CD4-positive, alpha-beta T cell treated with Interleukin-4 for 4 hours (primary cell): ENCODE measurements around the gene RUNDC1.
"Not testable (repeated sequence)": the region's sequence is repeated elsewhere in the genome, so short reads cannot be mapped to it uniquely, and the experiment has no call there.

ENCODE experiments used
- DNase-seq: peaks from one replicate; pipeline ENCODE4 v3.0.0-alpha.2; 2020

Gene RUNDC1

DNA sequence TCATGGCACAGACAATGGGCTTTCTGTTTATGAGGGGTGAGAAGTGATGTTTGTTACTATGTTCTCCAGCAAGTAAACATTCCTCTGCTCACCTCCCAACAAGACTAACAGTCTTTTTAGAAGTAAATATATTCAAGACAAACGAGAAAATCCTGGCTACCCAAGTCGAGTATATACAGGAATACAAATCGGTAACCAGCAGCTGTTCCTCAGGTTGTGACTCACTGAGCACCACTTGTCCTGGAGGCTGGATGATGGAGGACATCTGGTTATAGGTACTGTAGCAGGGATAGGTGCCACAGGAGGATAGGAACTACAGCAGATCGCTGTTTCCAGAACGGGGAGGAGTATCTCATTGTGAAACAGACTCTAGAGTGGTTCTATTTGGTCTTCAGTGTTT lies 12.5 kb downstream of the RUNDC1 start:
- no peak for DNase-seq

DNA sequence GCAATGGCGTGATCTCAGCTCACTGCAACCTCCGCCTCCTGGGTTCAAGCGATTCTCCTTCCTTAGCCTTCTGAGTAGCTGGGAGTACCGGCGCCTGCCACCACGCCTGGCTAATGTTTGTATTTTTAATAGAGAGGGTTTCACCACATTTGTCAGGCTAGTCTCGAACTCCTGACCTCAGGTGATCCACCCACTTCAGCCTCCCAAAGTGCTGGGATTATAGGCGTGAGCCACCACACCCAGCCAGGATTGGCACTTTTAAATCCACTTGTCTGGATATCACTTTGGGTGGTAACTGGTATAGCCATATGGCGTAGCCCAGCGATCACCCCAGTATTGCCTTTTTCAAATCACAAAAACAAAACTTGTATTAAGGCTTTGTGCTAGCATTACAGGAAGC lies 13.5 kb downstream of the RUNDC1 start:
- not testable (repeated sequence) for DNase-seq

DNA sequence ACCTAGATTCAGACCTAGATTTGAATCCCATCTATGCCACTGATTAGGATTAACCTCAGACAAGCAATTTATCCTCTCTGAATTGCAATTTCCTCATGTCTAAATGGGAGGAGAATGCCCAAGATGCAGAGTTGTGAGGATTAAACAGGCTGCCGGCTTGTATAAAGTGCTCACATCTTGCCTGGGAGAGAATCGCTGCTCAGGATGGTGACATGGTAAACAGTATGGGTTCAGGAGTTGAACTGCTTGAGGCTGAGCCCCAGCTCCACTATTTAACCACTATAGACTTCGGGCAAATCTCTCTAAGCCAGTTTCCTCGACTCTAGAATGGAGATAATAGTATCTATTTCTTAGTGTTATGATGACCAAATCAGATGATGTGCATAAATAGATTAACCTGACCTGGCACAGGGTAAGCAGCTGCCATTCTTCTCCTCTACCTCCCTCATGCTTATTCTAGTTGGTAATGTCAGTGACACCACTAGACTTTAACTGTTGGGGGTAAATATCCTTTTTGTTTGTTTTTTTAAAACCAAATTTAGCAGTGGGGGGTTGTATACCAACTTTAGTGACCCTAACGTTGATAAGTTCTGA lies 17.1 kb downstream of the RUNDC1 start:
- DNase-seq = no peak

DNA sequence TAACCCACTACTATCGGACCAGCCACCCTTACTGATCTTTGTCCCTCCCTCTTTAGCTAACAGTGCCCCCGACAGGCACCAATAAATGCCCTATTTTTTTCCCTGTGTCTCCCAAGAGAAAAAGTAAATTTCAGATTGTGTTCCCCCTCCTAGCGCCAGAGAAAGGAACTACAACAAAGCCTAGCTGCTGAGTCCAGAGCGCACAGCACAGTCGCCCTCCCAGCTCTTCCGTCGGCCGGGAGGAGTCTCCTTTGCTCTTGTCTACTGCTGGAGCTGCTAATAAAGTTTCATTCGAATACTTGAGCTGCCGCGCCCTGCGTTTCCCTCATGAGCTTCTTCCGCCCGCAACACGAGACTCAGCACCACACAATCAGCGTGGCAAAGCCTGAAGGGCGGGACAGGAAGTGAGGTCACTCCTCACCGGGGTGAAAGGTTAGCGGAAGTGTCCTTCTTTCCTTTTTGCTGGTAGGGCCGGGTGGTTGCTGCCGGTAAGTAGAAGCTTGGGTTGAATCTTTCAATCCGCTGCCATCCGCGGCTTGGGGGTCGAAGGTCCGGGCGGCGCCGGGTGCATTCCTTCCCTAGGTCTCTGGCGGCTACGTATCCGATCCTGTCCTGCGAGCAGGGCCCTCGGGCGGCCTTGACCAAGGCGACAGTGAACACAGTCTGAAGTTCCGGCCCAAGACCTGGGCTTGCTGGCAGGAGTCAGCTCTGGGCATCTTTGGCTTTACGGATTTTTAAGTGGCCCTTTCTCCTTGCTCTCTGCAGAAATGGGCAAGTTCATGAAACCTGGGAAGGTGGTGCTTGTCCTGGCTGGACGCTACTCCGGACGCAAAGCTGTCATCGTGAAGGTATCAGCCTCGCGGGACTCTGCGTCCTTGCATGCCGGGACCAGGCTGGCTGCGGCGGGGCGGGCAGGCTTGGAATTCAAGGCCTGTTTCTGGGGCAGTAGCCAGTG lies 17.9 kb downstream of the RUNDC1 start, which contains the start of gene RPL27:
TSS of gene RPL27 (plus strand) at position 436 of the 955 bp plus-strand sequence. CDS start at position 768, 332 bp downstream.
- peak; percentile 99 for DNase-seq

DNA sequence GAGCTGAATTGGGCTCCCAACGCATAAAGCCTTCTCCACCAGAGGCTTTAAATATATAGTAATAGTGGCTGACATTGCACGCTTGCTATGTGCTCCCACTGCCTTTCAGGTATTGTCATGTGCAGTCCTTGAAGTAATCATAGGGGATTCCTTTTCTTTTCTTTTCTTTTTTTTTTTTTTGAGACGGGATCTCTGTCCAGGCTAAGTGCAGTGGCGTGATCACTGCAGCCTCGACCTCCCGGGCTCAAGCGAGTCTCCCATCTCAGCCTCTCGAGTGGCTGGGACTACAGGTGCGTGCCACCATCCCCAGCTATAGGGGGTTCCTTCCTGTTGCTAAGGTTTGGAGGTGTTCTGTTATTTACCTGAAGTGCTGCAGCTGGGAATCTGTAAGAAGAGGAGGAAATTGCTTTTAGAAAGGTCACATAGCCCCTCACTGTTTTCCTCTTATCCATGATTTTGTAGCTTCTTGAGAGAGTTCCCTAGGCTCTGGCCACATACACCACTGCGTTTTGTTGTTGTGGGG lies 18.7 kb downstream of the RUNDC1 start:
- DNase-seq = no peak

DNA sequence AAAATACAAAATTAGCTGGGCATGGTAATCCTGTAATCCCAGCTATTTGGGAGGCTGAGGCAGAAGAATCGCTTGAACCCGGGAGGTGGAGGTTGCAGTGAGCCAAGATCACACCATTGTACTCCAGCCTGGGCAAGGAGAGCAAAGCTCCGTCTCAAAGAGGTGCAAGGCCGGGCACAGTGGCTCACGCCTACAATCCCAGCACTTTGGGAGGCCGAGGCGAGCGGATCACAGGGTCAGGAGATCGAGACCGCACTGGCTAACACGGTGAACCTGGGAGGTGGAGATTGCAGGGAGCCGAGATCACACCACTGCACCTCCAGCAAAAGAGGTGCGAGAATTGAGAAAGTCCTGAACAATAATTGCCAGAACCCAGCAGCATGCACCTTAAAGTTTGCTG lies 20.5 kb downstream of the RUNDC1 start:
- not testable (repeated sequence) for DNase-seq

DNA sequence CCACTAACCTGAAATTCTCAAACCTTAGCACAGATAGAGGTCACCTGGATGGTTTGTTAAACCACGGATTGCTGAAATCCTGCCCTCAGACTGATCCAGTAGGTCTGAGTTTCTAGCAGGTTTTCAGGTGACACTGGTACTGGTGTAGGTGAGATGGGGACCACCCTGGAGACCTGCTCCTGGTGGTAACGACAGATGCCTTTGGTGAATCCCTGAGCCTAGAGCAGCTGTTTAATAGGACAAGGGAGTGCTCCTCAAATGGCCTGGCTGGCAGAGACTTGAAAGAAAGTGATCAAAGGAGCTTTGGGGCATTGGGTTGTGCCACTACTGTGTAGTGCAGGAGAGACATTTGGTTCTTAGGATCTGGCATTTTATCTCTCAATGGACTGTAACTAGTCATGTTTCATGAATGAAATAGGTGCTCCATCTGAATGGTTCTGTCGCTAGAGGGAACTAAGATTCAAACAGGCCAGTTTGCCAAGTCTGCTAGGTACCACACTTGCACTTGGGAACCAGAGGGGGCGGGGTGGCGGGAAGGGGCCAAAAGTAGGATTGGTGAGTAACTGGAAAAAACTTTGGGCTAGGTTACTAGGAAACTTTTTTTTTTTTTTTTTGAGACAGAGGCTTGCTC lies 23.3 kb downstream of the RUNDC1 start:
- no peak for DNase-seq

DNA sequence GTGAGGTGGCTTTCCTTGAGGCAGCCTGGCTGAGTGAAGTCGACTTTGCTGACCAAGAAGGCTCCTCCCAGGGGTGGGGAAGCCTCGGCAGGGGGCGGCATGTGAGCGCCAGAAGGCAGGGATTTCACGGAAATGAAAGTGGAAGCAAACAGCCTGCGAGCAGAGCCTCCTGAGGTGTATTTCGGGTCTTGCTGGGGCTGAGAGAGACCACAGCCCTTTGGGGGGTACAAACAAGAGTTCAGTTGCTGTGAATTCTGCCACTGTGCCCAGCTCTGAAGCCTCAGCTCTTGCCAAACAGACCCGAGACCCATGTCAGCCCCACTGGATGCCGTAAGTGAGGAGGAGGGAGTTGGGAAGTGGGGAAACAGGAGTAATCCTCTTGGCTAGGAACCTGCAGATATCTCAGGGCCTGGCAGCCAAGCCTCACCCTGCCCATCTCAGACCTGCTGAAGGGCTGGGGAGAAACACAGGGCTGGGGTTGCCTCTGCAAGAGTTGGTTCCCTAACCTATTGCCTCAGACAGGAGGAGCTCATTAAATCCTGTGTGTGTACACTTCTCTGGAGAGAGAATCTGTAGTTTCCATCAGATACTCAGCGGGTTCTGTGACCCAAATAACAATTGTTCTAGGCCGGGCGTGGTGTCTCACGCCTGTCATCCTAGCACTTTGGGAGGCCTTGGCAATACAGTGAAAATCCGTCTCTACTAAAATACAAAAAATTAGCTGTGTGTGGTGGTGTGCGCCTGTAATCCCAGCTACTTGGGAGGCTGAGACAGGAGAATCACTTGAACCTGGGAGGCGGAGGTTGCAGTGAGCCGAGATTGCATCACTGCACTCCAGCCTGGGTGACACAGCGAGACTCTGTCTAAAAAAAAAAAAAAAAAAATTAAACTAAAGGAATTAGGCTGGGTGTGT lies 26.5 kb downstream of the RUNDC1 start, which contains the start of gene IFI35:
TSS of gene IFI35 (plus strand) at position 146 of the 913 bp plus-strand sequence. CDS start at position 310, 164 bp downstream.
- peak; percentile 88 for DNase-seq

DNA sequence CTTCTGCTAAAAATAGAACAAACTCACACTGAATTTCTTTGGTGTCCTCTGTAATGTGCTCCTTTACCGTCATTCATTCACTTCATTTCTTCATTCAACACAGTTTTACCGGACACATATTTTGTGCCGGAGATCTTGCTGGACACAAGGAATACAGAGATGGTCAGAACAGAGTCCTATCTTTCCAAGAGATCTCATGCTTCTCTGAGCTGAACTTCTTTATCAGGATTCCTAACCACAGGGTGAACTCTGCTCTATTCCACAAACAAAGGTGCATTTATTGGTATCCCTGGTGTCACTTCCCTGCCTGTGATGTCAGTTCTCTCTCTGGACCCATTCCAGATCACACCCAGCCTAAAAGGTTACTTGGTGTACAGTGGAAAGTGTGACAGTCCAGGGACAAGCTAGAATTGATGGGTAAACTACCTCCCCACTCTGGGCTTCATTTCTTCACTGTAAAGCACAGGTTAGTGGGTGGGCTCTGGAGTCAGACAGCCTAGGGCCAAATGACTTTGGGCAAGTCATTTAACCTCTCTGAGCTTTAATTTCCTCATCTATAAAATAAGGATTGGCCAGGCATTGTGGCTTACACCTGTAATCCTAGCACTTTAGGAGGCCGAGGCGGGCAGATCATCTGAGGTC lies 30.4 kb downstream of the RUNDC1 start:
- DNase-seq = no peak

DNA sequence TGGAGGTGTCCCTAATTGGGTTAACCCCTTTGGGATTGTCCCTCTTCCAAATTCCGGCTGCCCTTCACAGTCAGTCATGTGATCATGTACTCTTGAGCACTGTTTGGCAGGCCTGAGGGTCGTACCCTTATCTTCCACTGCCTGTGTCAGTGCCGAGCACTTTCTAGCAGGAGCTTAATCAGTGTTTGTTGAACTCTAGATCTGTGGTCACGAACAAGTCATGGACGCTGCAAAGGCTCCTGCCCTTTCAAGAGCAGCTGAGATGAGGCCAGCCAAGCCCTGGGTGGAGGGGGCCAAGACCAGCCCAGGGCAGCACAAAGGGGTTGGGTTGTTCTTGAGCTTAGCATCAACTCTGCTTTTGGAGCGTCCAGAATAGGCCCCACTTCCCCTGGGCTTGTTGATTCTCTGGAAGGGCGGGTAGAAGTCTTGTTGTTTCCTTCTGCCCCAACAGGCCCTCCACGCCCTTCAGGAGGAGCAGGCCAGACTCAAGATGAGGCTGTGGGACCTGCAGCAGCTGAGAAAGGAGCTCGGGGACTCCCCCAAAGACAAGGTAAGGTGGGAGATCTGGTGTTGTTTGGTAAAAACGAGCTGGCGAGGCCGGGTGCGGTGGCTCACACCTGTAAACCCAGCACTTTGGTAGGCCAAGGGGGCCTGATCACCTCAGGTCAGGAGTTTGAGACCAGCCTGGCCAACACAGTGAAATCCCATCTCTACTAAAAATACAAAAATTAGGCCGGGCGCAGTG lies 31.5 kb downstream of the RUNDC1 start:
- no peak for DNase-seq

DNA sequence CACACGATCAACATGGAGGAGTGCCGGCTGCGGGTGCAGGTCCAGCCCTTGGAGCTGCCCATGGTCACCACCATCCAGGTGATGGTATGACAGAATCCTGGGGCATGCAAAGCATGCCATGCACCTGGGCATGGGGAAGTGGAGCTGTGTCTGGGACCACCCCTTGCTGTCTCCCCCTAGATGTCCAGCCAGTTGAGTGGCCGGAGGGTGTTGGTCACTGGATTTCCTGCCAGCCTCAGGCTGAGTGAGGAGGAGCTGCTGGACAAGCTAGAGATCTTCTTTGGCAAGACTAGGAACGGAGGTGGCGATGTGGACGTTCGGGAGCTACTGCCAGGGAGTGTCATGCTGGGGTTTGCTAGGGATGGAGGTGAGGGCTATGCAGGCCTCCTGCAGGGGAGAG lies 32.9 kb downstream of the RUNDC1 start:
- no peak for DNase-seq

DNA sequence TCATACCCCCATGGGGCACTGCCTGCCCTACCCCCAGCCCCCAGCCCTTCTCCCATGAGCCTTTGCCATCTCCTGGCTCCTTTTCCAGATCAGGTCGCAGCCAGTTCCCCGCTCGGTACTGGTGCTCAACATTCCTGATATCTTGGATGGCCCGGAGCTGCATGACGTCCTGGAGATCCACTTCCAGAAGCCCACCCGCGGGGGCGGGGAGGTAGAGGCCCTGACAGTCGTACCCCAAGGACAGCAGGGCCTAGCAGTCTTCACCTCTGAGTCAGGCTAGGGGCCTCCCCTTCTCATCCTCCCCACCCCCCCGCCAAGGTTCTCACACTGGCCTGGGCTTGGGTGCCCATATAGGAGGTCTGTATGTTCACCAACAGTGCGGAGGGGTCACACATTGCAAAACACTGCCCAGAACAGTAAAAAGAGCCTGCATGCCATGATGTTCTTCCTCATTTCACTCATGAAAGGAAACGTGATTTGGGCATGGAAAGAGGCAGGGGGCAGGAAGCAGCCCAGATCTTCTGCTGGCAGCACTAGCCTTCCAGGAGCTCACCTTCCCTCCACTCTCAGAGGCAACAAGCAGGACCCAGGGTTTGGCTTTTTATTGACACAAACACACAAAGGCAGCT lies 33.8 kb downstream of the RUNDC1 start:
- DNase-seq = no peak

DNA sequence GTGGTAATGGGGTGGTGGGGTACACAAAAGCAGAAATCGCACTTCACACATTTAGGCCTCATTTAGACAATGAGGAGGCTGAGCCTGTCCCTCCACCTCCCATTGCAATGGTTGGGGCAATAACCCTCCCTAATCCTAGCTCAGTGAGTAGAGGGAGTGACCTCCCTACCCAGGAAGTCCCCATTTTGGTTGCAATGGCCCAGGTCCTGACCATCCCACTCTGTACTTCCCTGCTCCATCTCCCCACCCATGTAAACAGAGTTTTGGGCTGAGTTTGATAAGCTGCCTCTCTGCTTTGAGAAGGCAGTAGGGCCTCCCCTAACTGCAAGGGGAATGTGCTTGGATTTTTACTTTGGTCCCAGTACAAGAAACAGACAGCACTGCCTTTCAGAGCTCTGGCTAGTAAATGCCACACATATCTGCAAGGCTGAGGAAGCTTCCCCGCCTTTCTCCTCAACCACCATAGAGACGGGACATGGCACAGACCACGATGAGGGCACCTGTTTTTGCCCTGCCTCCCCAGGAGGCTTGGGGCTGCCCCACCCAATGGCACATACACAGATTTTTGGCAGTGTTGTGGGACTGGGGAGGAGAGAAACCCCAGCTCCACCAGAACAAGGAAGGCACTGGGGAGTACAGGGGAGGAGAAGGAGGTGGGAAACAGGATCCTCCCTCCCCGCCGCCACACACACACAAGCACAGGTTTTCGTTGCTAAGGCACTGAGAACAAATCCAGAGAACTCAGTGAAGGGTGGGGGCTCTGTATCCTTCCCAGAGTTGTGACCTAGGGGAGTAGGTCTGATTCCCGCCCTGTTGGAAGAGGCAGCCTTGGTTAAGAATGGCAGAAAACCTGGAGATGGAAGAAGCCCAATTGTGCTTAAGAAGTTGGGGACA lies 34.5 kb downstream of the RUNDC1 start:
- DNase-seq = no peak

DNA sequence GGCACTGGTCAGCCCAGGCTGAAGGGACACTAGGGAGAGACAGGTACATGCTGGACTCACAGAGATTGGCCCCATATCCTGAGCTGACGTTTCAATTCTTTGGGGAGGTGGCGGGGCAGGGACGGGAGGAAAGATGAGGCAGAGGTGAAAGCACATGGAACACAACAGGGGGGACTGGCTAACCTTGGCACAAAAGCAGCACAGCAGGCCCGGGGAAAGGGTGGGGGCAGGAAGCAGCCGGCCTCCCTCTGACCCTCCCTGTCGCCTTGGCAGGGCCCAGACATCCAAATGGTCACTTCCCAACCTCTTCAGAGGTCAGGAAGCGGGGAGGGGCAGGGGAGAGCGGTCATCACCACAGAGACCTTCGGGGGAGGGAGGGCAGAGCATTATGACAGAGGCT lies 35.2 kb downstream of the RUNDC1 start:
- DNase-seq = no peak

DNA sequence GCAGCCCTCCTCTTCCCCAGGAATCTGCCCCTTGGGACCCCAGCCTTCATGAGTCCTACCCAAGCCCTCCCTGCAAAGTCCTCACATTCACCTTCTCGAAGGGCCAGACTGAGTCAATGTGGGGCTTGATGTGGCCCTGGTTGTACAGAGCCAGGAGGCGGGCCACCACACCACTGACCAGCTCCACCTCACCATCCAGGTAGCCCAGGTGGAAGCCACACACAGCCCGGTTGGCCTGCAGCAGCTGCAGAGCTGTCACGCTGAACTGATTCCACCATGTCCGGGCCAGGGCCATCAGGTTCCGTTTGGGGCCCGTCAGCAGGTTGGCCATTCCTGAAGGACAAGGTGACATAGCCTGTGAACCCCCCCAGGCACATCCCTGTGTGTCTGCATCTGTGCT lies 35.9 kb downstream of the RUNDC1 start:
- no peak for DNase-seq

DNA sequence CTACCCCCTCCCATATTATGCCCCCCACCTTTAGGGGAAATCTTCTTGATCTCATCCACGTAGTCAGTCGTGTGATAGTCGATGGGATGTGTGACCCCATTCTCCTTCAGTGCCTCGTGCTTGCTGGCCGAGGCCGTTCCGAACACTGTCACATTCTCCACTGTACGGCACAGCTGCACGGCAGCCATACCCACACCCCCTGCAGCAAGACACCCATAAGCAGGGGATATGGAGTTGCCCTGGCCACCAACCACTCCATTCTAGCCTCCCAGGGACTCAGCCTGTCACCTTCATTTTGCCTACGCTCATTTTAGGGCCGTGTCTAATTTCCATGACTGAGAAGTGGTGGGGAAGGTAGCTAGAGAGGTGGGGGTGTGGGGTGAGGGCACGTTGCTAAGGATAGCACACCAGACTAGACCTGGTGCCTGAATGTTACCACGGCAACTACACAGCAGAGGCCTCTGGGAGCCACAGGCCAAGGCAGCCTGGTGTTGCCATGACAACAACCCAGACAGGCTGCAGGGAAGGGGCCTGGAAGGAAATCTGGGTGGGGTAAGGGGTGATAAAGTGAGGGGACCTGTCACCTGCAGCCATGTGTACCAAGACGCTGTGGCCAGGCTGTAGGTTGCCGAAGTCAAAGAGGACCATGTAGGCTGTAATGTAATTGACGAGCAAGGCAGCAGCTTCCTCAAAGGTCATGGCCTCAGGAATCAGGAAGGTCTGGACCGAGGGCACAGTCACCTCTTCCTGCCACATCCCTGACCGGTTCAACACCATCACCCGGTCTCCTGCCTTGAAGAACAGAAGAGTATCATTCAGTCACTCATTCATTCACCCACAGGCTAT lies 37.9 kb downstream of the RUNDC1 start:
- DNase-seq = peak; percentile 79

DNA sequence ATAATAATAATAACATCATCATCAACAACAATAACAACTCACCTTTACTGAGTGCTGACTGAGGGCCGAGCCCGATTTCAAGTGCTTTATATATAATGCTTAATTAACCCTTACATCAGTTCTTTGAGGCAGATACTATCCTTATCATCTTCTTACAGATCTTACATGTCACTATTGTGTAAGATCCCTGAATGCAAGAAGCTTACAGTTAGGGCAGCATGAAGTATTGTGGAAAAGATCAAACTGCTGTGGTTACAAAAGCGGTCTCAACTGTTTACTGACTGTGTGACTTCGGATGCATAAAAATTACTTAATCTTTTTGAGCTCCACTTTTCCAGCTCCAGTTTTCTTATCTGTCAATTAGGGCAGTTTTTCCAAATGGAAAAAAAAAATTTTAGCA lies 38.6 kb downstream of the RUNDC1 start:
- DNase-seq = no peak

DNA sequence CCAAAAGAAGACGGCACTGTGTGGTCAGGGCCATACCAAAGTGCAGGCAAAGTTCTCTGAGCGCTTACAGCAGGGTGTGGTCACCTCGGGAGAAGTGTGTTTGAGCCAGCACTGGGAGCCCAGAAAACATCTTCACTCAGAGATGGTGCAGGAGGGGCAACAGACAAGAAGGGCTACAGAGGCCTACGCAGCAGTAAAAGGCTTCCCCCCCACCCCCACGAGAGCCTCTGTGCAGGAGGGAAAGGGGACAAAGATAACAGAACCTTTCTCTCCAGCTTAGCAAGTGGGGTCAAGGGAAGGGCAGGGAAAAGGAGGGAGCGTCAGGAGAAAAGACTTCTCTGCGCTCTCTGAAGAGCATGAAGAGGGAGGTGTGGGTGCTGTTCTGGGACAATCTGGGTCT lies 39.1 kb downstream of the RUNDC1 start:
- DNase-seq = no peak
